H1 (cell line): ENCODE data around the gene NXN. TPM values are rescaled to one million over a fixed set of nuclear protein-coding genes. Genes with fewer than 3 reads are reported as not detected.

Experiments
- CTCF ChIA-PET: fragments of 300-600 bp; sonication (Branson Sonifier 250); formaldehyde crosslinking; loops from one replicate; lab custom pipeline; 2021; ENCODE audit not compliant: partially characterized antibody; lab: Charles Lee
- POLR2A ChIA-PET: fragments of 300-600 bp; sonication (Branson Sonifier 250); formaldehyde crosslinking; loops from one replicate; lab custom pipeline; 2021; ENCODE audit warnings: inconsistent platforms; ENCODE audit not compliant: partially characterized antibody; lab: Charles Lee
- DNase-seq, 2 experiments: peaks; one replicate each; pipeline versions ENCODE4 v3.0.0 to v3.0.0-alpha.2; 2010 to 2022; ENCODE audit warnings: low spot score in 2 of 2, low read depth in 1 of 2, mixed read lengths in 1 of 2
- FAIRE-seq: peaks from 2 replicates; lab custom pipeline; 2011; peaks lifted over from hg19 to GRCh38; lab: Jason Lieb, UNC
- H2AFZ ChIP-seq: 2 replicates; pipeline ENCODE4 v1.8.1; 2012; ENCODE audit warnings: low read length, inconsistent platforms
- H2AK5ac ChIP-seq: 2 replicates; pipeline ENCODE4 v1.6.1; 2013; ENCODE audit warnings: low read depth, low read length
- H2BK120ac ChIP-seq: replicated peaks from 2 replicates; pipeline ENCODE3; 2013; ENCODE audit warnings: low read depth, low read length, inconsistent platforms
- H2BK12ac ChIP-seq: 2 replicates; pipeline ENCODE4 v1.6.1; 2013; ENCODE audit warnings: low read depth, low read length
- H2BK15ac ChIP-seq: 2 replicates; pipeline ENCODE4 v1.6.1; 2013; ENCODE audit warnings: low read length
- H2BK20ac ChIP-seq: 2 replicates; pipeline ENCODE4 v1.6.1; 2013; ENCODE audit warnings: low read length
- H2BK5ac ChIP-seq: 2 replicates; pipeline ENCODE4 v1.6.1; 2013; ENCODE audit warnings: low read depth, low read length
- H3K14ac ChIP-seq: 2 replicates; pipeline ENCODE4 v1.6.1; 2013; ENCODE audit warnings: inconsistent platforms; ENCODE audit not compliant: insufficient read length
- H3K18ac ChIP-seq: 2 replicates; pipeline ENCODE4 v1.6.1; 2013; ENCODE audit warnings: low read length; ENCODE audit errors: extremely low read depth
- H3K23ac ChIP-seq: 2 replicates; pipeline ENCODE4 v1.6.1; 2013; ENCODE audit warnings: inconsistent platforms; ENCODE audit not compliant: insufficient read length
- H3K23me2 ChIP-seq: 2 replicates; pipeline ENCODE4 v1.6.1; 2013; ENCODE audit warnings: low read depth, low read length
- H3K27ac ChIP-seq: 2 replicates; pipeline ENCODE4 v1.6.1; 2011; ENCODE audit warnings: low read depth, low read length, inconsistent platforms
- H3K27me3 ChIP-seq, 4 experiments: replicated peaks in 1 of 4; 1 replicate in 1 of 4; 2 replicates in 3 of 4; pipeline versions ENCODE4 v1.6.1 to v1.8.1; 2011 to 2013; ENCODE audit warnings: low read length in 3 of 4, mild to moderate bottlenecking in 3 of 4, inconsistent platforms in 2 of 4, mixed read lengths in 2 of 4, moderate library complexity in 1 of 4; ENCODE audit not compliant: control insufficient read depth in 3 of 4, insufficient read depth in 3 of 4; ENCODE audit errors: extremely low read depth in 1 of 4
- H3K36me3 ChIP-seq, 4 experiments: 2 replicates each; pipeline versions ENCODE4 v1.6.1 to v1.8.1; 2011 to 2013; ENCODE audit warnings: mild to moderate bottlenecking in 4 of 4, low read length in 3 of 4, moderate library complexity in 2 of 4, control low read depth in 1 of 4, inconsistent platforms in 1 of 4; ENCODE audit not compliant: insufficient read depth in 4 of 4, control insufficient read depth in 2 of 4
- H3K4ac ChIP-seq: replicated peaks from 2 replicates; pipeline ENCODE3; 2013; ENCODE audit warnings: low read length, low read depth, mixed read lengths, inconsistent platforms; ENCODE audit not compliant: insufficient read length
- H3K4me1 ChIP-seq, 4 experiments: replicated peaks in 1 of 4; 1 replicate in 1 of 4; 2 replicates in 3 of 4; pipeline versions ENCODE4 v1.6.1 to v1.8.1; 2011 to 2013; ENCODE audit warnings: low read length in 3 of 4, inconsistent platforms in 2 of 4, mixed read lengths in 1 of 4; ENCODE audit not compliant: insufficient read depth in 4 of 4, control insufficient read depth in 3 of 4
- H3K4me2 ChIP-seq, 2 experiments: 2 replicates each; pipeline versions ENCODE4 v1.6.1 to v1.8.1; 2011 to 2013; ENCODE audit warnings: low read depth in 2 of 2, low read length in 2 of 2, control low read depth in 1 of 2, inconsistent platforms in 1 of 2, mild to moderate bottlenecking in 1 of 2; ENCODE audit not compliant: insufficient read depth in 1 of 2
- H3K4me3 ChIP-seq, 4 experiments: fragments of 200-600, 300-600 bp in 1 of 4; sonication (generic), shearing (Covaris generic), sonication (Bioruptor Twin) in 1 of 4; 2 replicates each; pipeline versions ENCODE4 v1.5.1 to v1.8.1; 2011 to 2016; ENCODE audit warnings: low read length in 4 of 4, low read depth in 3 of 4, control low read depth in 2 of 4, inconsistent platforms in 2 of 4, mild to moderate bottlenecking in 2 of 4, mixed read lengths in 1 of 4, moderate library complexity in 1 of 4; ENCODE audit not compliant: insufficient read depth in 2 of 4; ENCODE audit errors: extremely low read depth in 1 of 4
- H3K56ac ChIP-seq: replicated peaks from 2 replicates; pipeline ENCODE3; 2013; ENCODE audit warnings: low read depth, mild to moderate bottlenecking, mixed read lengths, low read length, inconsistent platforms; ENCODE audit not compliant: insufficient read length
- H3K79me1 ChIP-seq: 2 replicates; pipeline ENCODE4 v1.6.1; 2013; ENCODE audit warnings: low read depth, low read length, control low read depth
- H3K79me2 ChIP-seq, 2 experiments: 2 replicates each; pipeline versions ENCODE4 v1.6.1 to v1.8.1; 2012 to 2013; ENCODE audit warnings: low read length in 2 of 2, mild to moderate bottlenecking in 2 of 2, inconsistent platforms in 1 of 2; ENCODE audit not compliant: insufficient read depth in 2 of 2, control insufficient read depth in 1 of 2
- H3K9ac ChIP-seq, 4 experiments: replicated peaks in 1 of 4; 1 replicate in 1 of 4; 2 replicates in 3 of 4; pipeline versions ENCODE4 v1.6.1 to v1.8.1; 2011 to 2013; ENCODE audit warnings: low read depth in 3 of 4, low read length in 3 of 4, control low read depth in 2 of 4, mild to moderate bottlenecking in 2 of 4, moderate library complexity in 2 of 4, inconsistent platforms in 1 of 4; ENCODE audit errors: extremely low read depth in 1 of 4
- H3K9me3 ChIP-seq, 2 experiments: 2 replicates each; pipeline versions ENCODE4 v1.6.1 to v1.8.1; 2012 to 2013; ENCODE audit warnings: mild to moderate bottlenecking in 2 of 2, moderate library complexity in 2 of 2, control low read depth in 1 of 2, inconsistent platforms in 1 of 2, low read depth in 1 of 2, low read length in 1 of 2, mixed read lengths in 1 of 2; ENCODE audit not compliant: insufficient read depth in 2 of 2
- H4K20me1 ChIP-seq, 2 experiments: replicated peaks in 1 of 2; 2 replicates each; pipeline versions ENCODE3 to v1.8.1; 2011 to 2013; ENCODE audit warnings: inconsistent platforms in 2 of 2, low read length in 2 of 2, mild to moderate bottlenecking in 1 of 2; ENCODE audit not compliant: insufficient read depth in 2 of 2, control insufficient read depth in 1 of 2
- H4K5ac ChIP-seq: 2 replicates; pipeline ENCODE4 v1.6.1; 2013; ENCODE audit warnings: low read length, low read depth, mixed read lengths, inconsistent platforms; ENCODE audit not compliant: insufficient read length
- H4K8ac ChIP-seq: 2 replicates; pipeline ENCODE4 v1.8.0; 2013; ENCODE audit warnings: mild to moderate bottlenecking, moderate library complexity, low read length, inconsistent platforms; ENCODE audit not compliant: insufficient read depth; ENCODE audit errors: extremely low read depth
- H4K91ac ChIP-seq: replicated peaks from 2 replicates; pipeline ENCODE3; 2013; ENCODE audit warnings: low read length, mixed read lengths, inconsistent platforms; ENCODE audit not compliant: insufficient read length
- TAF1 ChIP-seq: IDR thresholded peaks from 2 replicates; pipeline ENCODE4 v1.6.1; 2011; ENCODE audit warnings: mild to moderate bottlenecking, low read depth, low read length
- WGBS, 2 experiments: shearing (Covaris generic) in 1 of 2; methylation state at CpG; one replicate each; pipeline versions ENCODE4 v1.1.6 to v1.1.7; 2013 to 2015; ENCODE audit warnings: low lambda C conversion rate in 2 of 2, mixed read lengths in 2 of 2, inconsistent platforms in 1 of 2, low coverage in 1 of 2, missing lambda C conversion rate in 1 of 2; ENCODE audit not compliant: insufficient replicate concordance in 2 of 2, insufficient coverage in 1 of 2, insufficient read length in 1 of 2; ENCODE audit errors: extremely low coverage in 1 of 2, missing lambda C conversion rate in 1 of 2; 5-methylcytosine and 5-hydroxymethylcytosine counted together
- polyA plus RNA-seq, 7 experiments: library from polyadenylated mRNA; depleted of rRNA in 3 of 7; stranded (reverse) in 5 of 7; unstranded in 2 of 7; fragments of >200 nt in 5 of 7; fragments of 200-250 nt in 2 of 7; gene quantifications; 1 replicate in 5 of 7; 2 replicates in 1 of 7; 4 replicates in 1 of 7; pipeline versions ENCODE4 v1.2.1 to v1.2.3, GENCODE V29; 2011 to 2013; ENCODE audit warnings: missing spikeins in 2 of 7, mixed read lengths in 2 of 7
- total RNA-seq: library from RNA; stranded (reverse); fragmentation: NEBNext Ultra II Directional; extraction: Animal tissue kit (Norgen Biotek cat#: 25700); gene quantifications from 2 replicates; pipeline ENCODE4 v1.2.1, GENCODE V29; 2021

The NXN gene
- total and polyA plus RNA-seq, 2 of the 8 experiments (the other 6 are each of a cell fraction or from before 2014, with no cell fraction given) = 94.1 to 107 TPM

DNA sequence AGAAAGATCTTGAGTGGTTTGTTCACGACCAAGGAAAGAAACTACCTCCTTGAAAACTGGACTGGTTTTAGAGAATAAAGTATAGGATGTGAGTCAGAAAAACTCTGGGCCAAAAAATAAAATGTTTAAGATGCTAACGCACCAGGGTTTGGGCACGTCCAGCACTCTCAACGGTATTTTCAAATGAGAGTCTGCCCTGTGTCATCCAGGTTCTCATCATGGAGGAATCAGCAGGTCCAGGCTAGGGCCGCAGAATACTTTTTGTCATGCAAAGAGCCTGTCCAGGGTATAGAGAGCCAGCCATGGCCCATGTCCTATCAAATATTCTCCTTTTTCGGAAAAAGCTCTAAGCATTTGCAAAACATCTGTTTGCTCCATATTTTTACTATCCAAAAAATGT lies 2.4 kb downstream of the NXN start:
- Histone ChIP-seq H3K23me2 (peaks cover 7% of the 10 kb centered on the region), H2BK15ac (no peak overlapping the region), H3K14ac (no peak overlapping the region), H2BK20ac (no peak overlapping the region), H2AK5ac (no peak overlapping the region), H3K23ac (no peak overlapping the region), H3K79me2 (peaks cover 18 to 59% of the 10 kb centered on the region in 2 experiments), H3K18ac (no peak overlapping the region), H3K4me1 (peaks cover 8 to 27% (median 14%) of the 10 kb centered on the region in 4 experiments), H3K4me2 (peak overlapping the region; percentile 82 to 99), H3K27me3 (no peaks in the 10 kb centered on the region), H2AFZ (no peak overlapping the region), H3K4ac (no peak overlapping the region), H4K91ac (no peak overlapping the region), H4K20me1 (peaks cover 7% of the 10 kb centered on the region in 2 experiments), H3K56ac (no peak overlapping the region), H3K79me1 (peaks cover 16% of the 10 kb centered on the region), H3K9me3 (no peaks in the 10 kb centered on the region), H2BK12ac (no peak overlapping the region), H2BK120ac (no peak overlapping the region), H3K4me3 (peak overlapping the region in 1 of 4 experiments; percentile 78; a peak in 4 of 8 replicates), H2BK5ac (no peak overlapping the region), H3K9ac (no peak overlapping the region; a peak in 1 of 7 replicates), H3K36me3 (no peaks in the 10 kb centered on the region), H4K8ac (no peak overlapping the region), H3K27ac (no peak overlapping the region), H4K5ac (no peak overlapping the region)
- ChIA-PET CTCF (interaction anchor here (0.7 to 17.5 kb wide), 4 partner anchors 19 to 183 kb away, joined by 3 to 258 read pairs (median 4); partner anchors contain the start of gene TIMM22), POLR2A (interaction anchor here (0.7 to 2.9 kb wide), 7 partner anchors 11 to 195 kb away, joined by 3 to 9 read pairs (median 3); partner anchors contain the start of genes GLOD4 and MRM3)
- no peak for TF ChIP-seq TAF1
- DNase-seq = no peak
- FAIRE-seq = peak; percentile 63
- WGBS, 2 experiments = 61% methylated on average over 6 of the region's 6 CpGs; no CpG with 5 or more reads in 1 of the 2 experiments
